Measurements from ENCODE around the gene NCOA7. TPM values are rescaled to one million over a fixed set of nuclear protein-coding genes. Genes with fewer than 3 reads are reported as not detected.
A peak's percentile ranks its signal among the peaks of the same experiment; 100 is the strongest.

NCOA7 gene, protein sequence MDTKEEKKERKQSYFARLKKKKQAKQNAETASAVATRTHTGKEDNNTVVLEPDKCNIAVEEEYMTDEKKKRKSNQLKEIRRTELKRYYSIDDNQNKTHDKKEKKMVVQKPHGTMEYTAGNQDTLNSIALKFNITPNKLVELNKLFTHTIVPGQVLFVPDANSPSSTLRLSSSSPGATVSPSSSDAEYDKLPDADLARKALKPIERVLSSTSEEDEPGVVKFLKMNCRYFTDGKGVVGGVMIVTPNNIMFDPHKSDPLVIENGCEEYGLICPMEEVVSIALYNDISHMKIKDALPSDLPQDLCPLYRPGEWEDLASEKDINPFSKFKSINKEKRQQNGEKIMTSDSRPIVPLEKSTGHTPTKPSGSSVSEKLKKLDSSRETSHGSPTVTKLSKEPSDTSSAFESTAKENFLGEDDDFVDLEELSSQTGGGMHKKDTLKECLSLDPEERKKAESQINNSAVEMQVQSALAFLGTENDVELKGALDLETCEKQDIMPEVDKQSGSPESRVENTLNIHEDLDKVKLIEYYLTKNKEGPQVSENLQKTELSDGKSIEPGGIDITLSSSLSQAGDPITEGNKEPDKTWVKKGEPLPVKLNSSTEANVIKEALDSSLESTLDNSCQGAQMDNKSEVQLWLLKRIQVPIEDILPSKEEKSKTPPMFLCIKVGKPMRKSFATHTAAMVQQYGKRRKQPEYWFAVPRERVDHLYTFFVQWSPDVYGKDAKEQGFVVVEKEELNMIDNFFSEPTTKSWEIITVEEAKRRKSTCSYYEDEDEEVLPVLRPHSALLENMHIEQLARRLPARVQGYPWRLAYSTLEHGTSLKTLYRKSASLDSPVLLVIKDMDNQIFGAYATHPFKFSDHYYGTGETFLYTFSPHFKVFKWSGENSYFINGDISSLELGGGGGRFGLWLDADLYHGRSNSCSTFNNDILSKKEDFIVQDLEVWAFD
- 28.8 TPM for total RNA-seq

DNA sequence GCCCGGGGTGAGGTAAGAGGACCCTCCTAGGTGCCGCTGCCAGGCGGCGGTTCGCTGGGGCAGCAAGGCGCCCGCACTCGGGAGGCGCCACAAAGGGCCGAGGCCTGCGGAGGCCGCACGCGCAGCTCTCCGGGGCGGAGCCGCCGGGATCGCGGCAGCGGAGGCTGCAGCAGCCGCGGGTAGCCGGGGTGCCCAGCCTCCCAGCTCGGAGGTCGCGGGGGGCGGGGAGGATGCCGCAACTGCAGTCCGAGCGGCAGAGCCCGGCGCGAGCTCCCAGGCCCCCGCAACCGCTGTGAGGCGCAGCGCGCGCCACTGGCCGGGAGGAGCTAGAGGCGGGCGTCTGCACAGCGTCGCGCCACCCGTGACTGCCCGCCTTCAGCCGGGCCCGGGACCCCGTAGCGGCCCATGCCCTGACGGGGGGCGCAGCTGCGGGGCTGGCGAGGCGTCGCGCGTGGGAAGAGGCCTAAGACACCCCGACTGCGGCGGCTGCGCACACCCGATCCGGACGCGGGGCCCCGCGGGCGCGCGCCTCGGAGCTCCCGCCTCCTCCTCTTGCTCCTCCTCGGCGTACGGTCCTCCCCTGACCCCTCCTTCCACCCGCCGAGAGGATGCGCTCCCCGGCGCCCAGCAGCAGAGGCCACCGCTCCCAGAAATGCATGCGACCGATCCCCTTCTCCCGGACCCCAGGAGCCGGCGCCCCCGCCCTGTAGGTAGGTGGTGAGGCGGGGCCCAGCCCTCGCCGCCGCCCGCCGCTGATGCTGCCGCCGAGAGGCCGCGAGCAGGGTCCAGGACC is at the start of gene NCOA7:
Gene NCOA7 (plus strand): TSS at position 603 of the 793 bp plus-strand sequence. CDS start 24,395 bp downstream, outside the sequence.
- peak; percentile 92 for DNase-seq

DNA sequence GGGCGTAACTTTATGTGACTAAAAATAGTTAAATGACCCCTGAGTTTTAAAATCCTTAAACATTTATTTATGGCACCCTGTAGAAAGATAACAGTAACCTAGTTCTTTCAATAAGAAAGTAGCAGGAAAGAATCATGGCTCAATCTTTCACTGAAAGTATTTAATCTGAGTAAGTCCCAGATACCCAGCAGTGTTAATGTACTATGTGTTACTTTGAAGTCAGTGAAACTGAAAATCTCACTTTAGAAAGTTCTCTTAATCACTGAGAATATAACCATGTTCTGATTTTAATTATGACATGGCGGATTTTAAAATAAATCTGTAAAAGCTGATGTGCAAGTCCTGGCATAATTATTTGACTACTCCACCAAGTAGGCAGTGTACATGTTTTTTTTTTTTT is 49.4 kb upstream of the NCOA7 start:
- DNase-seq, result no peak

DNA sequence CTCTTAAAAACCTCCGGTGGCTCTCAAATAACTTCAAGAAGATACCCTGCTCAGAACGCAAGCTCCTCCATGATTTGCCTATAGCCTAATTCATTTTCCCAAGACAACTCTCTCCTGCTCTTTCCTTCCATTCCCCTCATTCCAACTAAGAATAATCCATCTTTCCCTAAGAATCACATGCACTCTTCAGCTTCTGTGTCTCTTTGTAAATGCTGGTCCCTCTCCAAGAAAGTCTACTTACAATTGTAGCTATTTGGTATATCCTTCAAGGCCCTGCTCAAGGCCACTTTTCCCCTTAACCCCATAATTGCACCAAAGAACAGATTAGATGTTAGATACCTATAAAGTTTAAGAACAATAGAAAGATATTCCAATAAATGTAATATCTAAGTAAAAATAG is 48.7 kb upstream of the NCOA7 start:
- DNase-seq, result no peak

DNA sequence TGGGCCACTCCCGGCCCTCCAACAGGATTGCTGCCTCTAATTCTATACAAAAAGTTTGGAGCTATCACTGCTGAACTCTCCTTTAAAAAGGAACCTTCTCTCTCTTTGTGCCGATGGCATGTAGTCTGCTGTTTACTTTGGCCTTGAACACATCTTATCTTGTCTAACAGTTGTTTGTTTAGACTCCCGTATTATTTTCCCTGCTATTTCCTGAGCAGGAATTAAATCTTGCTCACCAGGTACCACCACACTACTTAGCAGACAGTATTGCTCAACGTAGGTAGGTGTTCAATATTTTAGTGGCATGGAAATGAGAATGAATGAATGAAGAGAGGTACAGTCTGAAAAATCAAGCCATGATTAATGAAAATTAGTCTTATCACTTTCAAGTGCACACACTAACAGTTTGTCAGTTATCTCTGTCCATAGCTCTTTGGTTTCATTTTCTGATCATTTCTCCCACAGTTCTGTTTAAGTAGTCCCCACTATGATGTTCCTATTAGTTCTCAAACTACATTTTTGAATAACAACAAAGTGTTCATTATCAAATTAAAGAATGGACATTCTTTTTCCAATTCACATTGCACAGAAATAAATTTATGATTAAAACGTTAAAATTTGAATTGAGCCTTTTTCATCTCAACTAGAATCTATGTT is 48.2 kb upstream of the NCOA7 start:
- no peak for DNase-seq

DNA sequence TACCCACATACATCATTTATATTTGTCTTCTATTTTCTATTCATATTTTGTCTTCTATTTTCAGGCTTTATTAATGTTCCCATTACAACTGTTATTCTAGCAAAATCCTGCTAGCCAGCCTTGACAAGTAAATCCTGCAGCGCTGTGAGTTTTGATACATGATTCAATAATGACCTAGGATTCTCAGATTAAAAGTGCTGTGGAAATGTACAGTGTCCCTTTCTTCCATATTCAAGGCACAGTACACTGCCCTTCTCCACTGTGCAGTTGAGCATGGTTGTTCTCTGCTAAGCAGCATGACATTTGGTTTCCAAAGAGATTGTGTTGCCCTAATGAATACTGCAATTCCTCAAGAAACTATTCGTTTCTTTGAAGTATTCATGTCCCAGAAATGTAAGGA is 47.2 kb upstream of the NCOA7 start:
- no peak for DNase-seq

DNA sequence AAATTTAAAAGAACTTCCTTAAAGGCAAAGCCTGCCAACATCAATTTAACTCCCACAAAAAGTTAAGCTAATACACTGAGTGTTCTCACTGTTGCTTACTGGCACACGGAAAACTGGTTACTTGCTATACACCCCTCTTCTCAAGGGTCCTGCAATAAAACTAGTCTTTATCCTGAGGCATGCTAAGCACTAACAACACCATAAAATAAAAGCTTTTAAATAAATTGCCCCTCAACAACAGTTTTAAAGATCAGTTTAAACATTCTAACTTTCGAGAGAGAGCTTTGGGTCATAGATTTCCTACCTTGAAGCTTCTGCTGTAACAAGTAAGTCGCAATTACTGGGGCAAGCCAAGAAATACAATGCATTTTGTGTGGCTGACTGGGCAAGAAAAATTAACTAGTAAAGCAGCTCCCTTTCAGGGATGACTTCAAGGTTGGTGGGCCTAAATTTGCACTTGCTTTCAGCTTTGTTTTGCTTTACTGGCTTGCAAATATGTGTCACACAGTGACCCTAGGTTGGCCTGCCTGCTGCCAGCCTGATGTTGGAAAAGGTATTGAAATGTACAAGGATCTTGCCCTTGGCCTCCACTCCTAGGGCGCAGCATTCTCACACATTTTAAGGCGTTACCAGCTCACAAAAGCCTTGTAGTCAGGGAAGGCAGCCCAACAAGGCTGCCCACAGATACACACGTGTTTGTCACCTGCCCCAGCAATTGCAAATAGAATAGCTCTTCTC is 45.3 kb upstream of the NCOA7 start:
- DNase-seq, result no peak

DNA sequence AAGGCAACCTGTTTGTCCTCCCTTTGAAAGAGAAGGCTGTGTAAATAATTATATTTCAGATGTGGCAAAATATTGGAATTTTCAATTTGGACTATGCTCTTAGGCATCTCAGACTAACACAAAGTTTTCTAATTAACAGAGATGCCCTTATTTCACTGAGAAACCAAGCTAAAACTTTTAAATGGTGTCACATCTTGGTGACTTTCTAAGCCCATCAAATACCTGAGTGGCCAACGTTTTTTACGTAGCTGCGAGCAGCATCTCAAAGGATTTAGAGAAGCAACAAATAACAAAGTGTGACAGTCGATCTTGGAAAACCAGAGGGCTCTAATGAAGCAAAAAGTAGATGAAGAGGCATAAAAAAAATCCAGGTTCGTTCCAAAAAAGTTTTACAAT is 44.7 kb upstream of the NCOA7 start:
- no peak for DNase-seq

DNA sequence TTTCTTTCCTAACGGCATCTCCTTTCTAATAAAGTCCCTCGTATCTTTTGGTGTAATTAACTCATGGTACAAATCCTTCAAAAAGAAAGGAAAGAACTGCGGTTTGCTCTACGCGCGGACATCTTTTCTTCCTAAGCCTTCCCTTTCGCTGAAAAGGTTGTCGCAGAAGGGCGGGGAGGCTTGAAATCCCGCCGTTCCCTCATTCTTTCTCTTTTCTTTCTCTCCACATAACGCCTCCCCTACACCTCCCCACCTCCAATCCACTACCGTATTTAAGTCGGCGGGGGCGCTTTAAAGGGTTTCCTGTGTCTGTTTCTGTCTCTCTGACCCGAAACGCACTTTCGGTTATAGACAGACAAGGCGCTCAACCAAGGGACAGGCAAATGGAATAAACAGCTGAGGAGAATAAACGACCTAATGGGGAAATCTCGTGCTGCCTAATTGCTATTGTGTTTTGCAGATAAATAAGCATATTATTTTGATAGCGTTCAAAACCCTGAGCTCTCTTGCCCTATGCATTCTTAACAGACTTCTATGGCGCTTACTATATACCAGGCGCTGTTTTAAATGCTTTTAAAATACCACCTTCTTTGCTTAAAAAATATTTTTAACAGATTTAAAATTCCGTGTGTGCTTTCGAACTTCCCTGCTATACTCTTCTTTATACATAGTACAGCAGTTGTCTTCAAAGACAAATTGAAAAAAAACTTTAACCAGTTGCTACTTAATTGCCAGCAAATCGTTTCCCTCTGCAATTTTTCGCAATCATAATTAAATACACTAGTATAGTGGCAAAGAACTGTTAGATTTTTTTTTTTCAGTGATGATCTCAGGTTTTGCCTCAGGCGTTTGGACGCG is 43.8 kb upstream of the NCOA7 start:
- DNase-seq, result peak; percentile 77

DNA sequence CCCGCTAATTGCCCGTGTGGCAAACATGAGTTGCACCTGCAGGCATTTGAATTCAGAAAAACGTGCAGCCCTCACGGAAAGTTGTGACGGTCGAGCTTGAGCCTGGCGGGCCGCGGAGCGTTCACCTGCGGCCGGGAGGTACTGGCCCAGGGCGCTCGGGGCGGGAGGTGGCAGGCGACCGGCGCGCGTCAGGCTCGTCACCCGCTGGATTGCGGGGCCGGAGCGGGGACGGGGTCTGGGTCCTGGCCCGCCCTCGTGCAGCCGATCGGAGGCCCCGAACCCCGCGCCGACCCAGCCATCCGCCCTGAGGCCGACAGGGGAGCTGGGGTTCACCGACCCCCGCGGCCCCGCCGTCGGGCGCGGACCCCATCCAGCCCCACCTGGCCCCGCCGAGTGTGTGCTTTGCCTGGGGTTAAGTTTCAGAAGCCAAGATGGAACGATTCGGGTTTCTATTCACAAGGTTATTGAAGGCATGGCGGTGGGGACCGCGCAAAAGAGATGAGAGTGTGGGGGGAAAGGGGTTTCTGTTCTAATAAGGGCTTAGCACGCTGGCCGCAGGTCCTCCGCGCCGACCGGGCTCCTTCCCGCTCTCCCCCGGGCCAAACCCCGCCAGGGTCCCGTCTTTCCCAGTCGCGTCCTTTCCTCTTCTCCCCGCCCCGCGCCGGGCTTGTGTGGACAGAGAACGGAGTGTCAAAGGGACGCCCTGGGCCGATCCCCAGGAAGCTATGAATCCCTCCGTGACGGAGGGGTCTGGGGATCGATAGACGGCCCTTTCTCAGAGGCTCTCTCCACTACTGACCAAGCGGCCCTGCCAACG is 43.0 kb upstream of the NCOA7 start:
- peak; percentile 47 for DNase-seq

DNA sequence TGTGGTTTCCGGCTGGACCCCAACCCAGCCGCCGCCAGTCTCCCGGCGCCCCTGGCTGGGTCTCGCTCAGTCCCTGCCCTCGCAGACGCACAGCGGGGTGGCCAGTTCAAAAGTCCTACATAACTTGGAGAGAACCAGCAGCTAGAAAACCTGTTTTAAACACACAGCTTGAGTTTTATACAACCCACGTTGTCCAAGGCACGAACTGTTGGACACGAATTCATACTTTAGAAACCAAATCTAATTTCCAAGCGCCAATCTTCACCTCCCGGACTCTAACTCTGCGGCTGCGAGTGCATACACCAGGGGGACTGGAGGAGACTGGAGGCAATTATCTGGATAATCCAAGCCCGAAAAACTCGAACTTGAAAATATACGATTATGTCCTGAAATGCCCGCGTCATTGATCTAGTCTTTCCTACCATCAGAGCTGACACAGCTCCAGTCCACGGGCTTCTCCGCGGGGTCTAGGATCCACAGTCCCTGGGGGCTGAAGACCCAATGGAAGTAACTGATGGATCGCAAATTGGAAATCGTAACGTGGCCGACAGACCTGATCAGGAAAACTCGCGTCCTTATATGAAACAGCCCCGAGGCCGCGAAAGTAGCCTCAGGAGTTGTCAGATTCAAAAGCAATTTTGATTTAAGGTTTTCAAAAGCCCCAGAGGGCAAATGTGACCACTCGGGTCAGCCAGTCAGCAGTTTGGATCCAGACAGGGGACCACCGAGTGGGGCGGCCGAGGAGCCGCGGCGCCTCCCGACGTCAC is 42.2 kb upstream of the NCOA7 start:
- peak; percentile 61 for DNase-seq

DNA sequence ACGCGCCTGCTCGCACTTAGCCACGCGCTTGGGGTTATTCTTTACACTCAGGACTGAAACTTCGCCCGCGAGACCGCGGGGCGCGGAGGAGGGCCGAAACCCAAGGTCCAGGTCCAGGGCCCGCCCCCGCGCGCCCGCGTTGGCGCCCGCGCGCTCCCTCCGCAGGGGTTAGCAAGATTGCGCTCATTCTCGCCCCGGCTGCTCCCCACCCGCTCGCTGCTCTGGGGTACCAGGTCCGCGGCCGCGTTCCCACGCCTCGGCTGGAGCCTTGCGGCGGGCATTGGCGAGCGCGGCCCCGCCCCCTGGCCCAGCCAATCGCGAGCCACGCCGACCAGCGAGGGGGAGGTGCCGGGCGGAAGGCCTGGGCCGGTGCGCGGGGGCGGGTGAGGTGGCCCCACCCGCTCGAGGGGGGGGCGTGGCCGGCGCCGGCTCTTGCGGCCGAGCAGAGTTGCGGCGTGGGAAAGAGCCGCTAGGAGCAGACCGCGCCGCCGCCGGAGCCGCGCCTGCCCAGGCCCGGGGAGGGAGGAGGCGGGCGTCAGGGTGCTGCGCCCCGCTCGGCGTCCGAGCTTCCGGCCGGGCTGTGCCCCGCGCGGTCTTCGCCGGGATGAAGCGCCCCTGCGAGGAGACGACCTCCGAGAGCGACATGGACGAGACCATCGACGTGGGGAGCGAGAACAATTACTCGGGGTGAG is 41.4 kb upstream of the NCOA7 start, which contains the start of gene HEY2:
Gene HEY2 (plus strand): TSS at position 460 of the 692 bp plus-strand sequence. CDS start 145 bp downstream, at position 605.
- peak; percentile 95 for DNase-seq

DNA sequence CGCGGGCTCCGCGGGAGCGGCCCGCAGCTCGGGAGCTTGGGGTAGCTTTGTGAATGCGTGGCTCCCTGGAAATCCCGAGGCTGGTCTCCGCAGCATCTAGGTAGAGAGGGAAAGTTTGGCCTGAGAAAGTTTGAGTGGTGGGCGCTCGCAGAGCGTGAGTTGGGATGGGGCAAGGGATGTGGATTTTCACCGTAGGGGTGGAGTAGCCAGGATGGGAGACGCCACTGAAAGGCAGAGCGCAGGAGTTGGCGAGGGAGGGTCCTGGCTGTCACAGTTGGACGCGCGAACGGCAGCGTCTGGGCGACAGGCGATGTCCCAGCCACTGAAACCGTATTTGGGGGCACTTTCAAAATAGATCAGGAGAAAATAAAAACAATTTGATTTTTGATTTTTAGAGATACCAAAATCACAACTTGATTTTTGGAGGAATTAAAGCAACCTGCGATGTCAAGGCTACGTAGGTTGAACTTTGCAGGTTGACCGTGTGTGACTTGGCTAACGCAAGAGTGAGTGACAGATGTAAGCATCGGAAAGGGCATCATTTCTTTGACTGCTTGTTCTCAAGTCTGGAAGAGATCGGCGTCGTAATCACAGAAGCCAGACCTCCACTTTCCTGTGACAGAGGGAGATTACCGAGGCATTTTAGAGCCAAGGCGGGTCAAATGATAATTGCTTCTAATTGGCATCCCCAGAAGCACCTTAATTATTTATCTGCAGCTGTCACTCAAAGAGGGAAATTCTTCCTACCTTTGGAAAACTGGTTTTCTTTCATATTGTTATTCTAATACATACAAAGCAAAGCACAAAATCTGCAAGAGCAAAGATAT is 40.7 kb upstream of the NCOA7 start:
- DNase-seq, result no peak

DNA sequence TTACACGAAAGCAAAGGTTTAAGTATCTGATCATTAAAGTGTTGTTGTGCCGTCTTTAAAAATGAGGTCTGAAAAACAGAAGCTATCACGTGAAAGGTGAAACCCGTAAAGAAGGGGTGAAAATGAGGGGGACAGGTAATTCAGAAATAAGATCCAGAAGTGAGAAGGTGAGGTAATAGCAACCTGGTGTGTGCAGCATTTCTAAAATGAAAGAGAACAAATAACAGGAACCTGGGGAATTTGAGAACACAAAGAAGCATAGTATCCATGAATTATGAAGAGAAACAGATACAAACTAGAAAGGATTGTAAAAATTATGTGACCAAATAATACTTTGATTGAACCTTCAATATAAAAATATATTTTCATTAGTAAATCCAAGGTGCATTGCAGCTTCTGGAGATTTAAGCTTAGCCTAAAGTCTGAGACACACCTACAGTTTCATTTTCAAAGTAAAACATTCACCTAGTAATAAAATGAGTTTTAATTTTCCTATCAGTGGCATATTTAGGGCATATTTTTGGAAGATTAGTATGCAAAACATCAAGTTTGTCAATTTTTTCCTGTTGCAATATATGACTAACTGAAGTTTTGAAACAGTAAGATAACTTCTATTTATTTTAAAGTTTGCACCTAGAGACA is 39.9 kb upstream of the NCOA7 start:
- no peak for DNase-seq

DNA sequence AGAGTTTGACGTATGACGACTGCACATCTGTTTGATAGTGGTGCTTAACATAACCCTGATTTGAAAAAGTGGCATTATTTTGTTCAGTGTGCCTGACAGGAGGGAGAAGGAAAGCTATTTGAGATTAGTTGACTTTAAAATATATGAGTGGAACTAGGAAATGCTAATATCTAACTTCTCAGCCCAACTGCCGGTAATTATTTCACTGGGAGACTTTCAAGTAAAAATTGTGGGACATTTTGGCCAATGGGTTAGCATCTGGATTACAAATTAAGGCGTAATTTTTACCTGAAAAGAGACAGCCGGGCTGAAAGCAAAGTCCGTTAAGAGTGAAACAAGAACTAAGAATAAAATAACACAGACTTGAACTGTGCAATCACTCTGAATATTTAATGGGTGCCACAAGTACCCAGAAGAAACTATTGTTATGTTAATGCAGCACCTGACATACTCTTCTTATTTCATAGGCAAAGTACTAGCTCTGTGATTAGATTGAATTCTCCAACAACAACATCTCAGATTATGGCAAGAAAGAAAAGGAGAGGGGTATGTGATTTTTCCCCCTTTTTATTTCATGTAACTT is 39.3 kb upstream of the NCOA7 start:
- DNase-seq, result no peak

DNA sequence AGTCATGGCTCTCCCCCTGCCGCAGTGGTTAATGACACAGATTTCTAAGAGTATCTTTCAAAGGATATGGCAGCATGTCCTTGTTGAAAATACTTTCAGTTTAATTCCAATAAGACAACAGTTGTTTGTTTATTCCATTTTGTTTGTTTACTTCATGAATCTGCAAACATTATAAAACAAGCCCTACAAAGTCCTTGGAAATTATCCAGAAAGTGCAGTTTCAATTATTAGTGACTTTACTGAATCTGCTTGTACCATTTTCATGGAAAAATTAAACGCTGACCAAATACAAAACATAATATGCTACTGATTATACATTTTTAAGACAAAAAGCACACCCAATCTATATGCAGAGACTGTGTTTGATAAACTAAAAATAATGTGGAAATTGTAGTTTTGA is 38.0 kb upstream of the NCOA7 start:
- no peak for DNase-seq
